A172 (cell line): ENCODE data around the gene SINHCAF. TPM values are rescaled to one million over a fixed set of nuclear protein-coding genes. Genes with fewer than 3 reads are reported as not detected.

Experiments
- DNase-seq: peaks from one replicate; pipeline ENCODE4 v3.0.0-alpha.2; 2015; ENCODE audit warnings: low spot score
- total RNA-seq: library from RNA; depleted of rRNA; stranded (reverse); fragments of >200 nt; shearing (Covaris generic); gene quantifications from 2 replicates; pipeline ENCODE4 v1.2.3, GENCODE V29; 2014

Gene SINHCAF
- total RNA-seq, 1 experiment from 2014 or later = 92.8 TPM

DNA sequence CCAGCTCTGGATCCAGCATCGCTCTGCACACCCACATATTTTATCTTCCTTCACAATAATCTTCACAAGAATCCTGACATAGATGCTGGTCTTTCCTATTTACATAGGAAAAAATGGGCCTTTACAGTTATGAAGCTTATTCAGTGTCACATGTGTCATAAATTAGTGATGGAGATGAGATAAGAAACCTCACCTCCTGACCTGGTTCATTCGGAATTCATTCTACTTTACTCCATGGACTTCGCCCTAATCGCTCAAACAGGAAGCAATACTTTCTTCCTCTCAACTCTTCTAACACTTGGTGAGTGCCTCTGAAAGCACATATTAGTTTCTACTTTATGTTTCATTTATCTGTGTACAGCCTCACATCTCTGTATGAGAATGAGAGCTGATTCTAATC lies 12.0 kb upstream of the SINHCAF start:
- DNase-seq = no peak

DNA sequence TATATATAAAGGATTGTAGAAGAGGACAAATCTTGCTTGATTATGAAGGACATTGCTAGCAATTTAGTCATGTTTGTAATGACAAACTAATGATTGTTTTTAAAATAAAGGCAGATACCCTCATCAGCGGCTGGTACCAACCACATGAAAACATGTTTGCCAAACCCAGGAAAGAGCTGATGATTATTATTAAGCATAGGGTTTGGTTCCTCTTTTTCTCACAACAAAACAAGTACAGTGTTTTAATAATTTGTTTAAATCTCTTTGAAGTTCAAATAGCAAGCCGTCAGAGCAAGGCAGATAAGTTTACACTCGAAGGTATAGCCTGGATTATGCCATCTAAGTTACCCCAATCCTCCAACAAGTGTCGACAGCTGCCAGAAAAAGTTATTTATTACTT lies 5.3 kb upstream of the SINHCAF start:
- no peak for DNase-seq

DNA sequence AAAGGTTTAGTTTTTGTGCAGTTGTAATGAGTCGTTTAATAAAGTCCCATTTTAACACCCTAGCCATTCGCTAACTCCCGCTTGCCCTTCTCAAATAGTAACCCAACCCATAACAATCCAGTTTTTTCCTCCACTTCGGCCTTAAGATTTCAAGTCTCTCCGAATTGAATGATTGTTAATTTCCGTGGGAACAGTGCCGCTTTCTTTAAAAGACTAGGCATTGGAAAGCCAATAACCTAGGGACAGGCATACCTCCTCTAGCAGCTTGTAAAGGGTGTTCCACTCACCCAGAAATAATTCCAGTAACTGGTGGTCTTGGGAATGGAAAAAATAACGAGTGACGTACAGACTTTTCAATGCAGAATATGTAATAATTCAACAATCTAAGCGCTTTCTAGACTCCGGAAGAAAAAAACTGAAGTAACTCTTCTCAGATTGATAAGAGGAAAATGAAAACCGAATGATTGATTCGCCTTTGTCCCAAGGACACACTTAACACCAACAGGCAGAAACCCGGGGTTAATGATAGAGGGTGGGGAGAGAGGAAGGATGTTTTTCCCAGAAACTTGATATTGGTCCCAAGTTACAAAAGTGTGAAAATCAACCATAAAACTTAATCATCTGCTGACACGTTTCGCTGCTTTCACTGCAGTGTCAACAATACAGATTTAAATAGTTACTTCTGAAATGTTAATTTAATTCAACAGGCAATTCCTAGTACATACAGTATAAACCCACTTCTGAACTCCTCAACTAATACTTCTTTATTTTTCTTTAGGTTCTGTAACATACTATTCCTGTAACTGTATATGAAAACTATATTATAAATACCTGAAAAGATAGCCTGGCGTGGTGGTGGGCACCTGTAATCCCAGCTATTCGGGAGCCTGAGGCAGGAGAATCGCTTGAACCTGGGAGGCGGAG lies 1.0 kb upstream of the SINHCAF start:
- DNase-seq = no peak

DNA sequence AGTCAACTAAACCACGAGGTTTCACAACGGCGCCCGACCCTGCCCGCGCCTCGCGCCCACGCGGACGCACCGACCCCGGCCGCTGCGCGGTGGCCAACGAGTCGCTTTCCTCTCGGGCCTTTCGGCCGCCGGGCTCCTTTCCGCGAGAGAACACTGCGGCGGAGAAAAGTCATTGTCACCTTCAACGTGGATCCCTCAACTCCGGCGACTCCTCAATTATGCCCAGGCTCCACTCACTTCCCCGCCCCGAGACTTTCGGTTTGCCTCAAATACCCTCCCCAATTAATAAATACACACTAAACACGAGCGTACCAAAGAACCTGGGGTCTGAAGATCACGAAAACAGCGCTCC lies 450 bp downstream of the SINHCAF start:
- no peak for DNase-seq

DNA sequence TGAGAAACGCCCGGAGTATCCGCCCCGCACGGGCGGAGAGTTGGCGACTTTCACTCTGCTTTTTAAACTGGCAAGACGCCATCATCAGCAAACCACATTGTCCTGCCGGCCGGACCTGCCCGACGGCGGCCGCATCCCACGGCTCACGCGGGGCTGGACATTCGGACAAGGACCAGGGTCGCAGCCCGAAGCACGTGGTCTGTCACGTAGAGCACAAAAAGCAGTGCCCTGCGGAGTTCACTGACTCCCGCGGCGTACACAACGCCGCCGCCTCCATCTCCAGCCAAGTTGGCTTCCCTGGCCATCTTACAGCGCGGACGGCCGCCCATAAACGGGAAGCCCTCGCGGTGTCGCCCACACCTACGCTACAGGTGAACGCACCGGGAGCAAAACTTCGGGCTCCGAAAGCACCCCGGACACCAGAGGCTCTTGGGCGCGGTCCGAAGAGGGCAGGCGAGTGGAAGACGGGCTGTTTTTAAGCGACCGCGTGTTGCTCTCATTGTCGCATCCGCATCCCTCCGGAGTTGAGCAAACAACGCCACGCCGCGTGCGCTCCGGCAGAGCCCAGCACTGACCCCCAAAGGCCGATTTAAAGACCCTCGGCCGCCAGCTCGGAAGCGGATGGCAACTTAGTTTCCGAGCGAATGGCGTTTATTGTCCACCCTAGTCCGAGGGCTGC lies 966 bp downstream of the SINHCAF start:
- peak; percentile 42 for DNase-seq

DNA sequence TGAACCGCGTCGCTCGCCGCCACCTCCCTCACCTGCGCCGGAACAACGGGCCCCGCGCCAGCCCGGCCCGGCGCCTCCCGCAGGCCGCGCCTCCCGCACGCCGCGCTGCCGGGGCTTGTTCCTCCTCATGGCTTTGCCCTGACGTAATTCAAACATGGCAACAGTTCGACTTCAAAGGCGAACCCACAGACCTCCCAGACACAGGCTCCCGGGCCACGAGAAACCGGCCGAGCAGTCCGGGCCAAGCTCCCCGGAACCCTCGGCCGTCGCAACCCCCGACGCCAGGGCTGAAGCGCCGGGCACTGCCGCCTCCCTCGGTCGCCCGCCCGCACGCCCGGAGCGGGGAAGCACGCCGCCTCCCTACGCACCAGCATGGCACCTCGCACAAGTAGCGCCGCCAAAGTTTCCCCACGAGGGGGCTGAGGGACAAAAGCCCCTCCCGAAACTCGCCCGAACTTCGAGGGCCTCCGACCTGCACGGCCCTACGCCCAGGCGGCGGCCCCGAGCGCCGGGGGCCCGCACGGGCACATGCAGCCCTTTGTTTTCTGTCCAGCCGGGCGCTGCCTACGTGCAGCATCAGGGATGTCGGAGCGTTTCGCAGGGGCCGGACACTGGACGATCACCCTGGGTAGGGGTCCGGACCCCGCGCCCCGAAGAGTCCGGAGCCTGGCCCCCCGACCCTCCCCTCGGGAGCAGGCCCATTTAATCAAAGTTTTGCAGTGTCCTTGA lies 1.7 kb downstream of the SINHCAF start:
- peak; percentile 26 for DNase-seq

DNA sequence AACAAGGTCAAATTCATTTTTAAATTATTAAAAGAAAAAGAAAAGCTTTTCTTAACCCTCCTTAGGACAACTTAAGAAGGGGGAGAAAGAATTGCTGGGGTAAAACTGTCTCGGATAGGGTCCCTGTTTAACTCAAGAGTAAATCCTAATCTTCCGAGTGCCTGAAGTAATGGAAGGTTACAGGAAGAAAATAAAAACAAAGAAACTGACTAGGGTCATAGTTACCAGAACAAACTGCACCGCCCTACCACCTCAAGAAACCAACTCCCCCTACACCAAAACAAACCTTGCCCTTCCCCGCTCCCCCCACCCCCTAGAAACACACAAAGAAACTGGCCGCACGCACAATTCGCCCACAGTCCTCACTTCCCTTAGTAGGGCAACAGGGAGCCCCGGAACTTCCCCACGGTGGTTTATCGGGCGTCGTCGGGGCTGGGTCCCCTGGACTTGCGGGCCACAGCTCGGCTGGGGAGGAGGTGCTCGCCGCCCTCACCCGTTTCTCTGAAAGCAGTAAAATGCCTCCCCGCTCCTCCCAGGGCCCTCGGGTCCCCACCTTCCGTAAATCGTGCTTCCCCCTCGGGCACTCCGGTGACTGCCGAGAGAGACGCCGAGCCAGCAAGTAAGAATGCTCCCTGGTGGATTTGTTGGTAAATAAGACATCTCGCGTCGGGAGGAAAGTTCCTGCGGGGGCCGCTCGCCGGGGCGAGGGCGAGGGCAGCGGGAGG lies 2.4 kb downstream of the SINHCAF start:
- peak; percentile 13 for DNase-seq

DNA sequence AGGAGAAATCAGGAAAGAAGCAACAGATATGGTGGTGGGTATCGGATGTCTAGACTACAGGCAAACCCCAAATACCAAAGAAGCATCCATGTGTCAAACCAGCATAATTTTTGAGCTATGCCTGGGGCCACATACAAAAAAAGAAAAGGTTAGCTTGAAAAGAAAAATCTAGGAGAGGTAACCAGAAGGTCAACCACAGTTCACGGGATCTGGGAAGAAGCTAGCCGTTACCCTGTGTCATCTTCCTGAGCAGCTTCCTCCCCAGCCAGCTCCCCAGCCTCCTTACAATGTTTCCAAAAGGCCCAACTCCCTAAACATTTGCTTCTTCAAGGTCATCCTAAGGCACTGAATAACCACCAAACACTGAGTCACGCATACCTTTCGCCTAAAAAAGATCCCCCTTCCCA lies 3.1 kb downstream of the SINHCAF start:
- DNase-seq = peak; percentile 58

DNA sequence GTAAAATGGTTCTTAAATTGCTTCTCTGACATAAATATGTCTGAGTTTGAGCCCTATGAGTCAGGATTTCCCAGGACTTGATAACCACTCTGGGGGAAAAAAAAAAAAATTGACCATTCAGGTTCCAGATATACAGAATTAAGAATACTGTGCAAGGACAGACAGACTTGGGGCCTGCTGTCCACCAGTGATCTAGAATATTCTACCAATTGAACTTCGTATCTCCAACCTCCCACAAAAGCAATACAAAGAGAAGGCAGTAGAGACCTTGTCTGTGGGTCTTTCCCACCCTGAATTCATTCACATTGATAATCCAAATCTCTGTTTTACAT lies 4.1 kb downstream of the SINHCAF start:
- DNase-seq = no peak

DNA sequence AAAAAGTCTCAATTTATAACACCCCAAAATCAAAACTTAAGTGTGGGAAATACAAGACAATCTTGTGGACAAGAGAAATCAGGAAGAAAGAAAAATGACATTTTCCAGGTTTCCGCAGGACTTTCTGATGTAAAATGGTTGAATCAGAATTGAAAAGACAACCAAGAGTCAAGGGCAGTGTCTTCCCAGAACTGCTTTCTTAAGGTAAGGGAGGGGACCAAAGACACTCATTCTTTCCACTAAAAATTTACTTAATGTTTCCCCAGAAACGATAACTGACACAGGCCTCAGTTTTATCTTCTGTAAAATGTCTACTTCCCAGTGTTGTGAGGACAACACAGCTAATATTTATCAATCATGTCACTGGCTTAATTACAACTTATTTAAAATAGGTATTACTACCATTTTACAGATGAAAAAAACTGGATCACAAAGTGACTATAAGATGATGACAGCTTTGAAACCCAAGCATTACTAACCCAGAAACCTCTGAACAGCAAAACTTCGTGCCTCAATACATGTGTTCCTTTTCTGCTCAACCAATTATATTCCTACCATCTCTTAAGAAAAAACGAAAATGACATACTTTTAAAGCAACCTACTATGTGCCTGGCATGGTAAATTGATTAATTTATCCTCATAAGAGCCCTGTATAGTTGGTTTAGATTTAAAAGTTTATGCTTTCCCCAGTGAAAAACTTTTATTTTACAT lies 4.6 kb downstream of the SINHCAF start:
- DNase-seq = no peak

DNA sequence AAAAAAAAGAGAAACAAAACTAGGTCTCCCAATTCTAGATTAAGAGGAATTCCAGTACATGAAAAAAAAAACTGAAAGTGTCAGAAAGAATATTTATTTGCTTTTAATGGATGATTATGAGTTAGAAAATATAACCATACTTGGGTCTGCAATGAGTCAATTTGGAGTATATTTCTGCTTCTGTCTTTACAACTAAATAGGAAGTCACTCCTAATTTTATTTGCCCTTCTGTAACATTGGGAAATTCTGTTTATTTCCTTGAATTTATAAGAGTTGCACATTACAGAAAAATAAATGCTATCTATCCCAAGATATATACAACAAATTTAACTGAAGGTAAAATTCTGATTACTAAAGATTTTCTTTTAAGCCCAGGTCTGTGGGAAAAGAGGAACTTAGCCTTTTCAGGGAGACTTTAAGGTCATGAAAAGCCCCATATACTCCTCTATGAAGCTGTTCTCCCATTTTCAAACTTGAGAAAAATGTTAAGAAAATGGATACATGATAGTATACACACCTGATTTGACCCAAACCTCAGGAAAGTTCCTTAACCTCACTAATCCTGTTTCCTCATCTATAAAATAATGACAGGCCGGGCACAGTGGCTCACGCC lies 7.2 kb downstream of the SINHCAF start:
- no peak for DNase-seq

DNA sequence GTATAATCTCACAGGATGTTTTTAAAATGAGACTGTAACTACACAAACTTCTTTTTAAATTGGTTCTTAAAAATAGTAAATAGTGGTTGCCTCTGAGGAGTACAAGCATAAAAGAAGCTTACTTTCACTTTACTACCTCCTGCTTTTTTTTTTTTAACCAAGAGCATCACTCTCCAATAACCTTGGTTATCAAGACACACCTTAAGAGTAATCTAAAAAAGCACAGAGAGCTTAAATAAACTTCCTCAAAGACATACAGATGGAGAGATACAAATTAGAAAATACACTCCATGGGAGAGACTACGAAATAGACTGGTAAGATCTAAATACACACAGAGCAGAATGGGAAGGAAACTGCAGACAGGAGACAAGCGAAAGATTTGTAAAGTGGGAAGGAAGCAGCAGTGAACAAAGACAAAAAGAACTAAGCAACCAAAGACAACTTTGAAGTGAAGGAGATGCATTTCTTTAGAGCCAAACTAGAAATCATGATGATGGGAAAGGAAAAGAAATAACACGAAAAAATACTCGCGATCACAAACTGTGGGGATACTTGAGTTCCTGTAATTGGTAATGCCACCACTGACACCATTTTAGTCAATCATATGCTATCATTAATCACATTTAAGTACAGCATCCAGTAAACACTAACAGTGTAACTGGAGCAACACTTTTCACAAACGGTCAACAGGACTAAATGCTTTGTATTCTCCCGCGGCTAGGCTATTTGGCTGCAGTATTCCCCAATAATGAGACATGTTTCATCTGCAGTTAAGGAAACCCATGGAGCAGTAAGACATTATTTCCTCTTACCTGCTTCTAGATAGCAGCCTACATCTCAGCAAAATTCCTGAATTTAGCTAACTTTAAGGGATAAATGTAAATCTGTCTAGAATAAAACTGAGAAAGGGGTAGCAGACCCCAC lies 8.2 kb downstream of the SINHCAF start:
- DNase-seq = peak; percentile 35

DNA sequence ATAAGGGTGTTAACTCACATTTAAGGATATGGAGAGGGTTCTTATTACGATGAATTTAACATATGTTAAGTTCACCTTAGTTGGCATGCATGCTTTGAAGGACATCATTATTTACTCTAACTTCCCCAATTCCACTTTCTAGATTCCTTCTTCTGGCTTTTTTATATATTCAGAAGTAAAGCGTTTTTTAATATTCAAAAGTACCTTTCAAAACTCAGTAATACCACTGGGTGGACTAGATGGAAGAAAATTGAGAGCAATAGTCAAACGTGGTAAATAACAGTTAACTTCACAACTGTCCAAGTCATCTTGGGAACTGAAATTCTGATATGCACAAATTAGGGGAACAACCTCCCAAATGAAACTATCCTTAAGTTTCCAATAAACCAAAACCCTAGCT lies 9.1 kb downstream of the SINHCAF start:
- no peak for DNase-seq

DNA sequence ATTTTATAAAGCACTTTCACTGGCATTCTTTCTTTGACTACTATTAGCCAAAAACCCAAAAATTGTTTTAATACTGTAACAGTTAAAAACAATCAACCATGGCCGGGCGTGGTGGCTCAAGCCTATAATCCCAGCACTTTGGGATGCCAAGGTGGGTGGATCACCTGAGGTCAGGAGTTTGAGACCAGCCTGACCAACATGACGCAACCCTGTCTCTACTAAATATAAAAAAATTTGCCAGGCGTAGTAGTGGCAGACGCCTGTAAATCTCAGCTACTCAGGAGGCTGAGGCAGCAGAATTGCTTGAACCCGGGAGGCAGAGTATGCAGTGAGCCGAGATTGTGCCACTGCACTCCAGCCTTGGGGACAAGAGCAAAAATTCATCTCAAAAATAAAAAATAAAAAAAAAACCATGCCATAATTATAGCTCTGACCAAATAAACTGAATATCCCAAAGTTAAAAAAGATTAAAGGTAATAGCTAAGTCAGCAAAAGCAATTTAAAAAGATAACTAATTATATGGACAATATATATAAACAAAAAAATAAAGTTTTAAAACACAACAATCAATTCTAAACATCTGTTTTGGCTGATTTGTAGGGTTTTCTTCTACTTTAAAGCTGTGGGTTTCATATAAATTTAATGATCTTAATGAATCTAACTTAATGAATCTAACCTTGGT lies 10.0 kb downstream of the SINHCAF start:
- no peak for DNase-seq

DNA sequence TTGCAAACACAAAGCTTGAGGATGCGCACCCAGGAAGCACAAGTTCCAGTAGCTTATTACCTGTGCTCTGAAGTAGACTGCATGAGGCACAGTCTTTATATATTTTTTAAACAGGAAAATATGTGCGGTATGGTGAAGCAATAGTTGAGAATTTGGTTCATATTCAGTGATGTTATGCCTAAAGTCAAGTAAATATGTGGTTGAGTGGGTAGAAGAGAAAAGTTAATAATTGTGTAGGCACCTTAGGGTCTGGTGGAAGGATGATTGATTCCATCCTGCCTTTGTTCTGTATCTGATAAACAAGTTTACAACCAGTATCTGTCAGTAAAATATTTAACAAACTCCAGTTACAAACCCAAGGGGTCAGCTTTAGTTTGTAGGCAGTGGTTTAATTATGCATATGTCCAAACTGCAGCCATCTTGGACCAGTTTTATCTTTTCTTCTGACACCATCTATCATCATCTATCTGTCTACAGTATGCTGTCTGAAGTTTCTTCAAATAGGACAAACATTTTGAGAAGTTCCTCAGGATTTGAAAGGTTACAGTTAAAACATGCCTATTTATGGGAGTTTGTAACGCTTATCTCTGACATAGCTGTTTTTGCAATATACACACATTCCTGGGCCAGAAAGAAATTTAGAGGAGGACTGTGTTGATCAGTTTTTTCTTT lies 10.8 kb downstream of the SINHCAF start:
- no peak for DNase-seq

DNA sequence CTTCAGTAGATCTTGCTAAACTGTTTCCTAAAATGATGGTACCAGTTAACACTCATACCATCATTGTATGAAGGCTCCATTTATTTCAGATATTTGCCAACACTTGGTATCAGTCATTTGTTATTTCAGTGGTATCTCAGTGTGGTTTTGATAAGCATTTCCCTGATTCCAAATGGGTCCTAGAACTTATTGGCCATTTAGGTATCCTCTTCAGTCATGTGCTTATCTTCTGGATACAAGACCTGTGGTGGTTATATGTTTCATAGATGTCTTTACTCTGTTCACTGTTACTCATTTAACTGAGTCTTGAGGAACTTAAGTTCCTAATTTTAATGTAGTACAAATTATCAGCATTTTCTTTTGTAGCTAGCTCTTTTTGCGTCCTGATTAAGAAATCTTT lies 13.5 kb downstream of the SINHCAF start:
- DNase-seq = no peak

DNA sequence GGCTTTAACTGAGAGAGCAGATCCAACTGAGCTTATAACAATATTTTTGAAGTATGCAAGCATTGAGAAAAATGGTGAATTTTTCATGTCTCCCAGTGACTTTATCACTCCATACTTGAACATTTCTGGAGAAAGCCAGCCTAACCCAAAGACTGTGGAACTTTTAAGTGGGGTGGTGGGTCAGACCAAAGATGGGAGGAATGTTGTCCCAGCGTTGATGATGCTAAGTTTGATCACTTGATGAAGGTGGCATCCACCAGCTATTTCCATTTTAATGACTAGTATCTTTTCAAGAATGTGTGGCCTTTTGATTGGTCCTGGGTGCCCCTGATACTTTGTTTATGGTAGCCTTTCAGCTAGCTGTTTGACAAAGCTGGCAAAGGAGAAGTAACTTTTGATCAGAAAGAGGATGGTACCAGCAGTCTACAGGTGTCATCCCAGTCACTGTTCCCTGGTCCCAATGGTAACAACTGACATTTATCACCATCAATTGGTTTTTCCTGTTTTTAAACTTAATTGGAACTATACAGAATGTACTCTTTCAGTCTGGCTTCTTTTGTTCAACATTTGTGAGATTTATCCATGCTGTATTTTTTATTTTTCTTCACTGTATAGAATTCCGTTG lies 14.2 kb downstream of the SINHCAF start:
- DNase-seq = no peak

DNA sequence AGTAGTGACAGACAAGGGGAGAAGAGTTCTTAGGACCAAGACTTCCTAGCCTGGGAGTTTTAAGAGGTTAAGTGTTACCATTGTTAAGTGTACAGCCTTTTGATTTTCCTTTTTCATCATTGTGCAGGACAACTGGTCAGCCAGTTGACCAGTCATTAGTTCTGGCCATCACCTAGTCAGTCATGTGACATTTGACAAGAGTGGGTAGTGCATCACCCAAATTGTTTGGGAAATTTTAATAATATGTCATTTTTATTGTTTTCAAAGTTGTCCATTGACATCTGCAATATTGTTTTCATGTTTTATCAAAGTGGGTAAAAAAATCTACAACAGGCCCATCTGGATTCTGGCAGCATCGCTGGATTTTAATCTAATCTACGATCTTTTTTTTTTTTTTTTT lies 15.5 kb downstream of the SINHCAF start:
- DNase-seq = no peak
